ENCODE data around the gene DRD3.

DNA sequence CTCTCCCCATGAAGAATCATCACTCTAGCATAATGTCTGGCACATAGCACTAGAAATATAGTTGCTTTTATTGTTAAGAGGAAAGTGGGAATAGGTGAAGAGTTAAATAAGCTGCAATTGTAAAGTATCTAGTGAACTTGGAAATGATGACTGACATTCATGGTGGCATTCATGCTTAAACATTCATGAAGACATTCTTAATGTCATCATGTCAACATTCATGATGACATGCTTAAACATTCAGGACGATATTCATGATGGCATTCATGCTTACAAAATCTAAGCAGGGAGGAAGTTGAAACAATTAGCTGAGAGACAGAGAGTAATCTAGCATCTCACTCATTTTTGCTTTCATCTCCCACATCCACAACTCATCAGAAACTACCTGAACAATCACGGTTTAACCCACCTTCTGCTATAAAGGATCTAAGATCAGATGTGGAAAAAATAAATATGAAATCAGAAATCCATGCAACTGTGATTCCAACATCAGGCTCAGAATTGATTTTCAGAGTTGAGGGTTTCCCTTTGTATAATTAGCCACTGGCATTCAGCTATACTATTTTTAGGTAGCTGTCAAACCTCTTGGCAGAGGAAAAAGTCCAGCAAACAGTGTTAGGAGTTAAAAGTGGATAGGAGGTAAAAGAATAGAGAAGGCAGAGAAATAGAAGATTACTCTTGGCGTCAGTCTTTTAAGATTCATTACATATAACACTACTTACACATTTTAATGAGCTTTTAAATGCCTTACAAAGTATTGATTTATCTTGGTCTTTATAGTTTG, 3.5 kb downstream of the DRD3 start:
- TF ChIP-seq, protein P1, sequence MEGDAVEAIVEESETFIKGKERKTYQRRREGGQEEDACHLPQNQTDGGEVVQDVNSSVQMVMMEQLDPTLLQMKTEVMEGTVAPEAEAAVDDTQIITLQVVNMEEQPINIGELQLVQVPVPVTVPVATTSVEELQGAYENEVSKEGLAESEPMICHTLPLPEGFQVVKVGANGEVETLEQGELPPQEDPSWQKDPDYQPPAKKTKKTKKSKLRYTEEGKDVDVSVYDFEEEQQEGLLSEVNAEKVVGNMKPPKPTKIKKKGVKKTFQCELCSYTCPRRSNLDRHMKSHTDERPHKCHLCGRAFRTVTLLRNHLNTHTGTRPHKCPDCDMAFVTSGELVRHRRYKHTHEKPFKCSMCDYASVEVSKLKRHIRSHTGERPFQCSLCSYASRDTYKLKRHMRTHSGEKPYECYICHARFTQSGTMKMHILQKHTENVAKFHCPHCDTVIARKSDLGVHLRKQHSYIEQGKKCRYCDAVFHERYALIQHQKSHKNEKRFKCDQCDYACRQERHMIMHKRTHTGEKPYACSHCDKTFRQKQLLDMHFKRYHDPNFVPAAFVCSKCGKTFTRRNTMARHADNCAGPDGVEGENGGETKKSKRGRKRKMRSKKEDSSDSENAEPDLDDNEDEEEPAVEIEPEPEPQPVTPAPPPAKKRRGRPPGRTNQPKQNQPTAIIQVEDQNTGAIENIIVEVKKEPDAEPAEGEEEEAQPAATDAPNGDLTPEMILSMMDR (IDR thresholded peaks at IDR 0.05; ENCODE audit: insufficient read depth, low read depth, low read length), result no peak
- no peak for TF ChIP-seq EZH2 (IDR thresholded peaks at IDR 0.05; ENCODE audit: insufficient read depth, low read length)

Measured in astrocyte (in vitro differentiated cells and primary cell).